Measurements from ENCODE around the gene SNX7. TPM values are rescaled to one million over a fixed set of nuclear protein-coding genes. Genes with fewer than 3 reads are reported as not detected.
A peak's percentile ranks its signal among the peaks of the same experiment; 100 is the strongest.

SNX7 gene
- total and polyA plus RNA-seq, 2 donors (not counting 3 experiments of a cell fraction or from before 2014, with no cell fraction given): 22.4 to 37.9 TPM

GRCh38 chr1:98704474-98704873 is 43.0 kb downstream of the SNX7 start:
- BruUV-seq (replicated peaks): no TSS peak
- Histone ChIP-seq H3K9ac (replicated peaks; ENCODE audit: extremely low read depth, insufficient read depth, low read length) (no peak overlapping the region), H3K9me3 (replicated peaks; ENCODE audit: control insufficient read depth, insufficient read depth, low read length) (no peaks in the 10 kb centered on the region), H3K9me1 (replicated peaks; ENCODE audit: control insufficient read depth, extremely low read depth, insufficient read depth, low read length) (no peaks in the 10 kb centered on the region), H2AFZ (ENCODE audit: low read depth, low read length) (no peak overlapping the region), H3K4me3 (replicated peaks in 1 of 3; ENCODE audit: insufficient read depth in 1 of 3, low read depth in 1 of 3, low read length in 3 of 3) (no peak overlapping the region), H3K79me2 (ENCODE audit: control insufficient read depth, insufficient read depth, low read length) (no peaks in the 10 kb centered on the region), H3K36me3 (ENCODE audit: control insufficient read depth in 2 of 2, extremely low read depth in 1 of 2, insufficient read depth in 2 of 2, low read length in 2 of 2) (no peaks in the 10 kb centered on the region), H3K27me3 (ENCODE audit: control insufficient read depth in 2 of 2, insufficient read depth in 2 of 2, low read length in 2 of 2) (no peaks in the 10 kb centered on the region), H3K4me1 (ENCODE audit: control insufficient read depth, extremely low read depth, insufficient read depth, low read length) (no peaks in the 10 kb centered on the region), H4K20me1 (replicated peaks; ENCODE audit: control insufficient read depth, extremely low read depth, insufficient read depth, low read length) (no peaks in the 10 kb centered on the region), H3K27ac (ENCODE audit: insufficient read depth, low read depth, low read length) (no peak overlapping the region), H3K4me2 (ENCODE audit: insufficient read depth, low read length) (no peak overlapping the region)
- dilution Hi-C loops (cut with MboI; ENCODE audit: extremely low pct_ligation_motif_present, low sequenced_read_pairs): no loop called here
- FAIRE-seq (peak; percentile 38), DNase-seq (ENCODE audit: low read depth, low spot score) (no peak)
- ChIA-PET CTCF (interaction anchor here (0.9 kb wide), 1 partner anchor 9 kb away, joined by 3 read pairs; no protein-coding TSS in a partner anchor), POLR2A (no interaction called here)
- no peak for TF ChIP-seq MYC (IDR thresholded peaks at IDR 0.05; ENCODE audit: low read depth, low read length)
- no peak for TF ChIP-seq FOS (IDR thresholded peaks at IDR 0.05; ENCODE audit: borderline replicate concordance, insufficient read depth, low read length)
- no peak for TF ChIP-seq MAX (IDR thresholded peaks at IDR 0.05; ENCODE audit: insufficient read depth, insufficient read length)
- TF ChIP-seq POLR2AphosphoS5 (IDR thresholded peaks at IDR 0.05; ENCODE audit: insufficient read depth, low read depth, low read length): no peak
- TF ChIP-seq JUN (IDR thresholded peaks at IDR 0.05; ENCODE audit: borderline replicate concordance, insufficient read depth, insufficient read length, low read depth): no peak
- no peak for TF ChIP-seq POLR2A (IDR thresholded peaks at IDR 0.05; ENCODE audit: low read depth, low read length)
- TF ChIP-seq GATA2 (IDR thresholded peaks at IDR 0.05; ENCODE audit: insufficient read depth, insufficient read length, low read depth, low read length): no peak
- TF ChIP-seq CTCF (IDR thresholded peaks at IDR 0.05; ENCODE audit: extremely low read depth in 1 of 2, insufficient read depth in 1 of 2, low read depth in 1 of 2, low read length in 2 of 2): no peak
- no peak for TF ChIP-seq EZH2 (IDR thresholded peaks at IDR 0.05; ENCODE audit: borderline replicate concordance, low read depth, low read length, severe bottlenecking)
- intact Hi-C loops (cut with micrococcal nuclease): no loop called here
